ENCODE measurements around the gene BARHL1. TPM values are rescaled to one million over a fixed set of nuclear protein-coding genes. Genes with fewer than 3 reads are reported as not detected.
"Not testable (repeated sequence)": the region's sequence is repeated elsewhere in the genome, so short reads cannot be mapped to it uniquely, and the experiment has no call there.

BARHL1 gene
- polyA plus RNA-seq, 3 donors: not detected

GRCh38 chr9:132556235-132556634 lies 26.2 kb upstream of the BARHL1 start:
- no peak for DNase-seq (ENCODE audit: low read depth in 3 of 3, low spot score in 2 of 3)

DNA sequence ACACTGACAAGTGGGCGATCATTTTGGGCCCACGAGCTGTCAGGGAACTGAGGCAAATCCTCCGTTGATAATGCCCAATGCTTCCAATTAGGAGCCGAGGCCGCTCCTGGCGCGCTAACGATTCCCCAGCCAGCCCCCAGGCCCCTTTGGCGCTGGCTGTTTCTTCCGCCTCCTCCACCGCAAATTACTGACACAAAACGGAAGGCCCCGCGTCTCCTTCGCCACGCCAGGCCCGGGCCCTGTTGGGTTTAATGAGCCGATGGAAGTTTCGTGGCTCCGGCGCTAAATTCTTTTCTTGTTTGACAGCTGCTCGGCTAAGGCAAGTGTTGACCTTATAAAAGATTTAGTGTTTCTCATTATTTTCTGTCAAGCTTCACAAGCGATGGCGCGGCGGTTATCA lies 25.7 kb upstream of the BARHL1 start:
- DNase-seq (ENCODE audit: low read depth in 3 of 3, low spot score in 2 of 3): peak in 1 of 3 donors; percentile 67

- no peak for DNase-seq (ENCODE audit: low read depth in 3 of 3, low spot score in 2 of 3)
These were observed 25.2 kb upstream of the BARHL1 start for GRCh38 chr9:132557159-132557558.

- DNase-seq (ENCODE audit: low read depth in 3 of 3, low spot score in 2 of 3): no peak
These were observed 22.7 kb upstream of the BARHL1 start for GRCh38 chr9:132559711-132560110.

DNA sequence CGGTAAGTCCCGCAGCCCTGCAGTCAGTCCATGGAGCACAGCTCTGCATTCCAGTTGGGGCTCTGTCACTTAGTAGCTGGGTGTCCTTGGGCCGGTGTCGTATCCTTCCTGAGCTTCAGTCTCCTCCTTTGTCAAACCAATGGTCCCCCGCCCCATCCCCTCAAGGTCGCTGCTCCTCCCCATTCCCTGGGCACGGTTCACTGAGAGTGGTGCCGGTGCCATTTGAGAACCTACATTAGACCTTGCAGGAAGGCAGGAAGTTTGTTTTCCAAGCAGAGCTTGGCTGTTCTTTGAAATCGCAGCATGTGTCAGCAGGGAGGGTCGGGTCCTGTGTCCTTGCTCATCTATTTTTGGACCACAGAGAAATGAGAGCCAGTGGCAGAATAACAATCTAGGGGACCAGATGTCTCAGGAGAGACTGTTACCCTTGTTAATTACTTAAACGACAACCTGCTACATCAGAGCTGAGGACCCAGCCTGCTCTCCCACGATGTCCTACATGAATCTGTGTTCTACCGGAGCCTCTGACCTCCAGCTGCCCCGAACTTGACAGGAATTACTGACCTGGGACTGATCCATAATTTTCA lies 21.7 kb upstream of the BARHL1 start:
- DNase-seq (ENCODE audit: low read depth in 3 of 3, low spot score in 2 of 3): no peak

DNA sequence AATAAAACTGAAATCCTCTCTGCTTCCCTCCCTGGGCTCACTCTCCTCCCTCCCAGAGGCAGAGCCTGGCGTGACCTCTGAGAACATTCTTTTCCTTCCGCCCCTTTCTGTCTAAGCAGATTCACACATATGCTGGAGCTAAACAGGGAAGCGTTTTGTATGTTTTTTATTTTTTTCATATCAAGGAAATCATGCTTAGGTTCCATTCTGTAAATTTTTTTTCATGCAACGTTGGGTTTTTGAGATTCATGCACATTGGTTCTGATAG lies 20.2 kb upstream of the BARHL1 start:
- DNase-seq (ENCODE audit: low read depth in 3 of 3, low spot score in 2 of 3): no peak

DNA sequence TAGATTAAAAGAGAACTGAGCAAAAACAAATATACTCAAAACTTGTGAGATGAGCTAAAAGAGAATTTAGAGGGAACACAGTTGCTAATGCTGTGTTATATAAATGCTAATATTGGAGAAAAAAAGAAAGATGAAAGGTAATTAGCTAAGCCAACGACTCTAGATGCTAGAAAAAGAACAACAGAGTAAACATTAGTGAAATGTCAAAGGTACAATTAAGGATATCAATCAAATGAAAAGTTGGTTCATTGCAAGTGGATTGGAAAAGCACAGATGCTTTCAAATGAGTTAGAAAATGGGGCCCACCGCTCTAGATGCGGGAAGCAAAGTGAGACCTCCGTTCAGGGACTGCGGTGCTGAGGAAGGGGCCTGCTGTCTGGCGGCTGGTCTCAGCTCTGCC lies 17.9 kb upstream of the BARHL1 start:
- no peak for DNase-seq (ENCODE audit: low read depth in 3 of 3, low spot score in 2 of 3)

GRCh38 chr9:132568787-132569186 lies 13.6 kb upstream of the BARHL1 start:
- DNase-seq (ENCODE audit: low read depth in 3 of 3, low spot score in 2 of 3): not testable (repeated sequence)

- no peak for DNase-seq (ENCODE audit: low read depth in 3 of 3, low spot score in 2 of 3)
These were observed 10.4 kb upstream of the BARHL1 start for GRCh38 chr9:132571806-132572600.

- no peak for DNase-seq (ENCODE audit: low read depth in 3 of 3, low spot score in 2 of 3)
These were observed 9.5 kb upstream of the BARHL1 start for GRCh38 chr9:132572921-132573320.

DNA sequence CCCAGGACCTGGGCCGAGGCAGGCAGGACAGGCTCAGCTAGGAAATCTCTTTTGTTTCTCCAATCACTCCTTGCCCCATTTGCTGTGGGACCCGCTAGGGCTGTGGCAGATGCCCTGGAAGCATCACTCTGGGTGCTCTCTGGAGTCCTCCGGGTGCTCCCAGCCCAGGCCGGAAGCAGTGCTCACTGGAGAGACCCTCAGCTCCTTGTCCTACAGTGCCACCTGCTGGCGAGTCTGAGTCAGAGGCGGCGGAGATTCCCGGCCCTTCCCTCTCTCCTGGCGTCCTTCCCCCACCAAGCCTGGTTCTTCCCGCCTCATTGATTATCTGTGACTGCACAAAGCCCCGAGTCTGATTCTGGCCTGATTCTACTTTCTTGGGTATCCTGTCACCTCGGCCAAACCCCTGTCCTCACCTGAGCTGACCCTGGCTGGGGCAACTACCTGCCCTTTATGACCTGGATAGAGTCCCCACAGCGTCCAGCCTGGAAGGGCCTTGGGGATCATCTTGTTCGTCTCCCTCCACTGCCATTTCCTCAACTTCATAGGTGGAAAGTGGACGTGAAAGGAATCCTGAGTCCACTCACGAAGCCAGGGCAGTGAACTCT lies 7.3 kb upstream of the BARHL1 start:
- peak in 1 of 3 donors; percentile 54 for DNase-seq (ENCODE audit: low read depth in 3 of 3, low spot score in 2 of 3)

DNA sequence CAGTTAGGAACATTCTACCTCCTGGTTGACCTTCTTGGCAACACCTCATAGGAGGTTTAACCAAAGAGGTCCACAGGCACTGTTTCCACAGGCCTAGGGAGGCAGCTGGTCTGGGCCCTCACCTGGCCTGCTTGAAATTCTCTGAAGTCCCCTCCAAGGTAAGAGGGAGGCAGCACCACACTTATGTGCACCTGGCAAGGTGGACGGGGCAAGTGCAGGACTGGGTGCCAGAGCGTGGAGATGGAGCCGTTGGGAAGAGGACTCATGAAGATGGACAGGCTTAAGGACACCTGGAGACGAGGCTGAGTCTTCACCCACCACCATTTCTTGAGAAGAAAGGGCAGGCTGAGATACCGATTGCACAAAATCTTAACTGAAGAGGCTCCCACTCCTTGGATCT lies 6.6 kb upstream of the BARHL1 start:
- no peak for DNase-seq (ENCODE audit: low read depth in 3 of 3, low spot score in 2 of 3)

DNA sequence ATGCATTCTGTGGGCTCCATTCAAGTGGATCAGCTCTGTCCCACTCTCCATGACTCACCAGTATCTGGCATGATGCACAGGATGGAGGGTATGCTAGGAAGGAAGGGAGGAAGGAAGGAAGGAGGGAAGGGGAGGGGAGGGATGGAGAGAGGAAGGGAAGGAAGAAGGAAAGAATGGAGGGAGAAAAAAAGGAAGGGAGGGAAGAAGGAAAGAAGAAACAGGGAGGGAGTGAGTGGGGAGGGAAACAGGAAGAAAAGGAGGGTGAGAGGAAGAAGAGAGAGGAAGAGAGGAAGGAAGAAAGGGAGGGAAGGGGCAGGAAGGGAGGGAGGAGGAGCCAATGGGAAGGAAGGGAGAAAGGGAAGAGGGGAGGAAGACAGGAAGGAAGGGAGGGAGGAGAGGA lies 5.3 kb upstream of the BARHL1 start:
- no peak for DNase-seq (ENCODE audit: low read depth in 3 of 3, low spot score in 2 of 3)

- DNase-seq (ENCODE audit: low read depth in 3 of 3, low spot score in 2 of 3): no peak
These were observed 4.0 kb upstream of the BARHL1 start for GRCh38 chr9:132578367-132578932.

DNA sequence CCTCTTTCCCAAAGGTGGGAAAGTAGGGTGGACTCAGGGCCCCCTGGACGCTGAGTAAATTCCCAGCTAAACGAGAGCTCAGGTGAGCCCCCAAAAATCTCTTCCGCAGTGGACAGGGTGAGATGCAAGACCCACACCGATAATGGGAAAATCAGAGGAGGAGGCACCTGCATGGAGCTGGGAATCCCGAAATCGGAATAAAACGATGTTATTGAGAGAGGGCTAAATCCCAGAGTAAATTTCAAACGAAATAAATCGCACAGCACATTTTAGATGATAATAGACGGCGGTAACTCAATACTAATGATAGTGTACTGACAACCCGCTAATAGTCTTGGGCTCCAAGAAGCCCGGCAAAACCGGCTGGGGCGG lies 3.0 kb upstream of the BARHL1 start:
- no peak for DNase-seq (ENCODE audit: low read depth in 3 of 3, low spot score in 2 of 3)

GRCh38 chr9:132582786-132583583 lies 579 bp downstream of the BARHL1 start:
- no peak for DNase-seq (ENCODE audit: low read depth in 3 of 3, low spot score in 2 of 3)

GRCh38 chr9:132583584-132584304 lies 1.3 kb downstream of the BARHL1 start:
- DNase-seq (ENCODE audit: low read depth in 3 of 3, low spot score in 2 of 3): no peak

DNA sequence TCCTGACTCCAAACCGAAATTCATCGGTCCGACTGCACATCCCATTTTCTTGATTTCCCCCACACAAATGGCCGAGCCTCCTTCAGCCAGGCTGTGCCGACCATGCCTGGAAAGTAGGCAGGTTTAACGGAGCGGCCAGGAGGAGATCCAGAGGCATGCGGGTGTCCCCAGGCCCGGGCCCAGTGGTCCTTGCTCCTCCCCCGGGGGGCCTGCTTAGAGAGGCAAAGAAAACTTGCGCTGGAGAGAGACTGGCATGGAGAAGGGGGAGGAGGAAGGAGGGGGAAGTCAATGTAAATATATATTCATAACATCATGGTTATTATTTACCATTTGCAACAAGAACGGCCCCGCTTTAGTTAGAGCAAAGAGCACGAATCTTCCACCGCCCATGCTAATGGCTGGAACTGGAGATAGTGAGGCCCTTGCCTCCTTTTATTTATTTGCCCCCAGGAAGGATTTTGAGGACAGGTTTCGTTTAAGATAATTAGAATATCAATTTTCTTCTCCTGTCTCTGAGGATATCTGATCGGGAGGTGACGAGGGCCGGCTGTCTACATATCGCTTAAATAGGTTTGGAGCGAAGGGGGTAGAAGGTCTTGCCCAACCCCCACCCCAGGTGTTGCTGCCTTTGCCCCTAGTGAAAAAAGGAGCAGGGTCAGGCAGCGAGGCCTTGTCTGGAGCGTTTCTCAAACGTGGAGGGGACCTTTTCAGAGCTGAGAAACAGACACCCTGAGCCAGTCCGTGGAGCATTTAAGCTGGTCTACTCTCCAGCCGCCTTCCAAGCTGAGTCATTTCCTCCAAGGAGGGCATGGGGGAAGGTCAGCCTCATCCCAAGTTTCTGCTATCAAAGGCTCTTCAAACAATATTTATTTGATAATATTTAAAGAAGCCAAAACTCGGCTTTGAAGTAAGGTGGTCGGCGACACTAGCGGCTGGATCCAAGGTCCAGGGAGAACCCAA lies 2.5 kb downstream of the BARHL1 start:
- DNase-seq (ENCODE audit: low read depth in 3 of 3, low spot score in 2 of 3): no peak
